Liver (tissue), 3 donors: ENCODE data around the gene MTMR11.

ENCODE experiments used
- EGR1 ChIP-seq, 2 donors: IDR thresholded peaks; 2 replicates each; pipeline ENCODE4 v1.6.1; 2016 to 2018; ENCODE audit warnings: antibody characterized with exemption in 2 of 2, low read depth in 2 of 2
- FOXA2 ChIP-seq: IDR thresholded peaks from 2 replicates; pipeline ENCODE4 v1.6.1; 2016; ENCODE audit warnings: antibody characterized with exemption
- GABPA ChIP-seq, 2 donors: IDR thresholded peaks in 1 of 2; conservative IDR thresholded peaks in 1 of 2; 2 replicates each; pipeline ENCODE4 v1.6.1; 2016; ENCODE audit warnings: antibody characterized with exemption in 2 of 2, mild to moderate bottlenecking in 1 of 2, moderate library complexity in 1 of 2
- HNF4G ChIP-seq: IDR thresholded peaks from 2 replicates; pipeline ENCODE4 v1.6.1; 2016; ENCODE audit warnings: antibody characterized with exemption
- JUND ChIP-seq, 2 donors: IDR thresholded peaks; 2 replicates each; pipeline ENCODE4 v1.6.1; 2016; ENCODE audit warnings: antibody characterized with exemption in 2 of 2
- MAX ChIP-seq: IDR thresholded peaks from 2 replicates; pipeline ENCODE4 v1.6.1; 2016; ENCODE audit warnings: antibody characterized with exemption
- RAD21 ChIP-seq, 2 donors: IDR thresholded peaks; 2 replicates each; pipeline ENCODE4 v1.6.1; 2016; ENCODE audit warnings: antibody characterized with exemption in 2 of 2, mild to moderate bottlenecking in 2 of 2
- RXRA ChIP-seq, 2 donors: IDR thresholded peaks; 2 replicates each; pipeline ENCODE4 v1.6.1; 2017 to 2018; ENCODE audit warnings: antibody characterized with exemption in 2 of 2, mild to moderate bottlenecking in 1 of 2
- SP1 ChIP-seq: IDR thresholded peaks from 2 replicates; pipeline ENCODE4 v1.6.1; 2018; ENCODE audit warnings: antibody characterized with exemption, mild to moderate bottlenecking
- TAF1 ChIP-seq: conservative IDR thresholded peaks from 2 replicates; pipeline ENCODE4 v1.6.1; 2016; ENCODE audit warnings: antibody characterized with exemption, mild to moderate bottlenecking
- YY1 ChIP-seq: IDR thresholded peaks from 2 replicates; pipeline ENCODE4 v1.6.1; 2016; ENCODE audit warnings: antibody characterized with exemption, mild to moderate bottlenecking
- ZBTB33 ChIP-seq: IDR thresholded peaks from 2 replicates; pipeline ENCODE4 v1.6.1; 2016; ENCODE audit warnings: antibody characterized with exemption
- TF ChIP-seq, protein P1 (sequence below): fragments of 150-350 bp; IDR thresholded peaks from 2 replicates; pipeline ENCODE4 v1.5.1; 2017; ENCODE audit warnings: improper control_type of control experiment, low read depth, low read length; ENCODE audit not compliant: missing input control
- TF ChIP-seq, protein P2 (sequence below): IDR thresholded peaks from 2 replicates; pipeline ENCODE4 v1.6.1; 2016; ENCODE audit warnings: antibody characterized with exemption, mild to moderate bottlenecking
- donor health status: healthy.
- donor health status: healthy.

DNA sequence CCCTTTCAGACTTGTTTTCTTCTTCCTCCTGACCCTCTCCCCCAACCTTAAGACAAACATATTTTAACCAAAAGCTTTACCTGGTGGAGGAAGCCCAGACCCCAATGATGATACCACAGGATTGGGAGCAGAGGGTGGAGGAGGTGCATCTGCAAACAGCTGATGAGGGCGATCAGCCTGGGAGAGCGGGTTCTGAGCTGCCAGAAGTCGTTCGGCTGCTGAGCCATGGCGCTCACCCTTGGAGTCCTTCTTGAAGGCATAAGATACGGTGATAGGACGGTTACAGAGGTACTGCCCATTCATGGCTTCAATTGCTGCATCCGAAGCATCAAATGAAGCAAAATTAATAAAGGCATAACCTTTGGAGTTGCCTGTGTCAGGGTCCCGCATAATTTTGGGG is 10.4 kb downstream of the MTMR11 start:
- TF ChIP-seq, protein P1, sequence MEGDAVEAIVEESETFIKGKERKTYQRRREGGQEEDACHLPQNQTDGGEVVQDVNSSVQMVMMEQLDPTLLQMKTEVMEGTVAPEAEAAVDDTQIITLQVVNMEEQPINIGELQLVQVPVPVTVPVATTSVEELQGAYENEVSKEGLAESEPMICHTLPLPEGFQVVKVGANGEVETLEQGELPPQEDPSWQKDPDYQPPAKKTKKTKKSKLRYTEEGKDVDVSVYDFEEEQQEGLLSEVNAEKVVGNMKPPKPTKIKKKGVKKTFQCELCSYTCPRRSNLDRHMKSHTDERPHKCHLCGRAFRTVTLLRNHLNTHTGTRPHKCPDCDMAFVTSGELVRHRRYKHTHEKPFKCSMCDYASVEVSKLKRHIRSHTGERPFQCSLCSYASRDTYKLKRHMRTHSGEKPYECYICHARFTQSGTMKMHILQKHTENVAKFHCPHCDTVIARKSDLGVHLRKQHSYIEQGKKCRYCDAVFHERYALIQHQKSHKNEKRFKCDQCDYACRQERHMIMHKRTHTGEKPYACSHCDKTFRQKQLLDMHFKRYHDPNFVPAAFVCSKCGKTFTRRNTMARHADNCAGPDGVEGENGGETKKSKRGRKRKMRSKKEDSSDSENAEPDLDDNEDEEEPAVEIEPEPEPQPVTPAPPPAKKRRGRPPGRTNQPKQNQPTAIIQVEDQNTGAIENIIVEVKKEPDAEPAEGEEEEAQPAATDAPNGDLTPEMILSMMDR: no peak
- TF ChIP-seq SP1 (no peak), TAF1 (no peak), MAX (no peak), ZBTB33 (no peak), YY1 (no peak), RXRA (IDR thresholded peaks at IDR 0.05) (no peak), EGR1 (IDR thresholded peaks at IDR 0.05; ENCODE audit: low read depth in 2 of 2) (no peak), RAD21 (IDR thresholded peaks at IDR 0.05) (no peak), GABPA (IDR thresholded peaks at IDR 0.05 in 1 of 2, conservative IDR thresholded peaks at IDR 0.05 in 1 of 2) (no peak), JUND (IDR thresholded peaks at IDR 0.05) (no peak), HNF4G (no peak), FOXA2 (no peak)
- TF ChIP-seq, protein P2, sequence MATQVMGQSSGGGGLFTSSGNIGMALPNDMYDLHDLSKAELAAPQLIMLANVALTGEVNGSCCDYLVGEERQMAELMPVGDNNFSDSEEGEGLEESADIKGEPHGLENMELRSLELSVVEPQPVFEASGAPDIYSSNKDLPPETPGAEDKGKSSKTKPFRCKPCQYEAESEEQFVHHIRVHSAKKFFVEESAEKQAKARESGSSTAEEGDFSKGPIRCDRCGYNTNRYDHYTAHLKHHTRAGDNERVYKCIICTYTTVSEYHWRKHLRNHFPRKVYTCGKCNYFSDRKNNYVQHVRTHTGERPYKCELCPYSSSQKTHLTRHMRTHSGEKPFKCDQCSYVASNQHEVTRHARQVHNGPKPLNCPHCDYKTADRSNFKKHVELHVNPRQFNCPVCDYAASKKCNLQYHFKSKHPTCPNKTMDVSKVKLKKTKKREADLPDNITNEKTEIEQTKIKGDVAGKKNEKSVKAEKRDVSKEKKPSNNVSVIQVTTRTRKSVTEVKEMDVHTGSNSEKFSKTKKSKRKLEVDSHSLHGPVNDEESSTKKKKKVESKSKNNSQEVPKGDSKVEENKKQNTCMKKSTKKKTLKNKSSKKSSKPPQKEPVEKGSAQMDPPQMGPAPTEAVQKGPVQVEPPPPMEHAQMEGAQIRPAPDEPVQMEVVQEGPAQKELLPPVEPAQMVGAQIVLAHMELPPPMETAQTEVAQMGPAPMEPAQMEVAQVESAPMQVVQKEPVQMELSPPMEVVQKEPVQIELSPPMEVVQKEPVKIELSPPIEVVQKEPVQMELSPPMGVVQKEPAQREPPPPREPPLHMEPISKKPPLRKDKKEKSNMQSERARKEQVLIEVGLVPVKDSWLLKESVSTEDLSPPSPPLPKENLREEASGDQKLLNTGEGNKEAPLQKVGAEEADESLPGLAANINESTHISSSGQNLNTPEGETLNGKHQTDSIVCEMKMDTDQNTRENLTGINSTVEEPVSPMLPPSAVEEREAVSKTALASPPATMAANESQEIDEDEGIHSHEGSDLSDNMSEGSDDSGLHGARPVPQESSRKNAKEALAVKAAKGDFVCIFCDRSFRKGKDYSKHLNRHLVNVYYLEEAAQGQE: no peak
